Right hindlimb (tissue), 1 donor: Measurements from ENCODE around the gene OR13C9.
"Not testable (repeated sequence)": the region's sequence is repeated elsewhere in the genome, so short reads cannot be mapped to it uniquely, and the experiment has no call there.

Source experiments
- DNase-seq: peaks from one replicate; pipeline ENCODE4 v3.0.0-alpha.2; 2018

Gene OR13C9, protein sequence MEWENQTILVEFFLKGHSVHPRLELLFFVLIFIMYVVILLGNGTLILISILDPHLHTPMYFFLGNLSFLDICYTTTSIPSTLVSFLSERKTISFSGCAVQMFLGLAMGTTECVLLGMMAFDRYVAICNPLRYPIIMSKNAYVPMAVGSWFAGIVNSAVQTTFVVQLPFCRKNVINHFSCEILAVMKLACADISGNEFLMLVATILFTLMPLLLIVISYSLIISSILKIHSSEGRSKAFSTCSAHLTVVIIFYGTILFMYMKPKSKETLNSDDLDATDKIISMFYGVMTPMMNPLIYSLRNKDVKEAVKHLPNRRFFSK

DNA sequence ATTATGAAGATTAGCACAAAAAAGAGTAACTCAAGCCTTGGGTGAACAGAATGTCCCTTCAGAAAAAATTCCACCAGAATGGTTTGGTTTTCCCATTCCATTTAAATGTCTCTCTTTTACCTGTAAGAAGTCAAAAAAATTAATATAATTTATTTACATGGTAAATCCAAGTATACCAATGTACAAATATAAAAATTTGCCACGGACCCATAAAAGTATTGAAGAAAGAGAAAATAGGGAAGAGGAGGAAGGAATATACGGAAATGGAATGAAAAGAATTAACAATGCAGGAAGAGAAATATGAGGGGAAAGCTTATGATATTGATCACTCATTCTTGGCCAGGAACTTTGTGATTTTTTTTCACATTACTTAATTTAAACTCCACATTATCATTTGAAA lies at the start of gene OR13C9:
TSS of gene OR13C9 (minus strand) at position 101 of the 400 bp plus-strand sequence. CDS start at position 101, 0 bp downstream.
- DNase-seq, result no peak

DNA sequence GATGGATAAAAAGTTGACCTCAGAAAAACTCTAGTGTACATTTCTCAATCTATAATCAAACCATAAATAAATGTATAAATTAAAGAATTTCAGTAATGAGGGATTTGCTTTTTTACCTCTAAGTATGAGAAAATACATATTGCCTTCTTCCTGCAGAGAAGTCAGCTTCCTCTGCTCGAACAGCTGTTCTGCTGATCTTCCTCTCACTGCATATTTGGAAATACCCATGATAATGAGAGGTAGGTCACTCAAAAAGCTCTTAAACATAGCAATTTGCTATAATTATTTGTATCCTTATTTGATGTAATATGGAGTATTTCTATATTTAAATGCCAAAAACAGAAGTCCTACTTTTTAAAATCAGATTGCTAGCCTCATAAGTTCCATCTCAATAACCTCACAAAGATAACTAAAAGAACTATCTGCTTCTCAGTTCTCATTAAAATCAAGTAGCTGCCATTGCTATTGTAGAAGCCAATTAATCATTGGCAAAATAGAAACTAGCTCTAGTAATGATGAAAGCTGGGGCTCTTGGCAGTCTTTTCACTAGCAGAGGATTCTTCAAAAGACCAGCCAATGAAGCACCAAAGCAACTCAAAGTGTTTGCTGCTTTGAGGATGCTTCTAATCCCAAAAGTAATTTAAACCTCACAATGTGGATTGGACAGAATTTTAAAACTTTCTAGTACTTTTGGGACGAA lies 40.6 kb upstream of the OR13C9 start:
- DNase-seq, result no peak

DNA sequence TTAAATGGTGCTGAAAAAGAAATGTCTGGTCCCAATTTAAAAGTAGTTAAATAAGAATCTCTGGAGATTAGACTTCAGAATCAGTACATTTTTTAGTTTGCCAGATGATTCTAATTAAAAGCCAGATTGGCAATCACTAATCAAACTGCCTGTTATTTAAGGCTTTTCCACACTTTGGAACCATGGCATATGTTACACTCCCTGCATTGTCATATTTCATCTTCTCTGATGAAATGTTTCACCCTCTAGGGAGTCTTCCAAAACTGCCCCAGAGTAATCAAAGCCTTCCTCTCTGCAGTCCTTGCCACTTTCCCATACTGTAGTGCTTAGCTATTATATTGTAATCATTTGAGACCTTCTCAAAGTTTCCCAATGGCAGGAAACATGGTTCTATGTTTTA lies 17.5 kb upstream of the OR13C9 start:
- DNase-seq, result no peak

DNA sequence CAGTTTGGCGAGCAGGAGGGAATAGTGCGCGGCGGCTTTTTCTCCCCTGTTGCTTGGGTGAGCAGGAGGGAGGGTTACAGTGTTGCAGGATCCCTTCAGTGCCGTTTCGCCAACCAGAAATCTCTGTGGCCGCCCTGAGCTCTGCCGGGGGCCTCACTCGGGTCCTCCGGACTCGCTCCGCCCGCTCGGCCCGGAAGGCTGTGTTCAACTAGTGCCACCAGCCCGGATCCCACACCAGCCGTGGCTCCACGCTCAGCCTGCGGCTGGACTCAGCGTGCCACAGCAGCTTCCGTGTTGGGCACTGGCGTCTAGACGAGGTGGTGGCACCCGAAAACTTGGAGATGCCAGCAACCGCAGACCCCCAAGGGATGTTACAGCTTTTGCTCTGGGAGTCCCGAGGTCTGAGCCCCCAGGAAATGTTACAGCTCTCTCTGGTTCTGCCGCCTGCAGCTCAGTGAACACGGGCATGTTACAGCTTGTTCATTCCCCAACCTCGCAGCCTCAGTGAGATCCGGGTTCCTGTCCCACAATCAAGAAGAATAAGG lies 16.0 kb upstream of the OR13C9 start:
- no peak for DNase-seq

DNA sequence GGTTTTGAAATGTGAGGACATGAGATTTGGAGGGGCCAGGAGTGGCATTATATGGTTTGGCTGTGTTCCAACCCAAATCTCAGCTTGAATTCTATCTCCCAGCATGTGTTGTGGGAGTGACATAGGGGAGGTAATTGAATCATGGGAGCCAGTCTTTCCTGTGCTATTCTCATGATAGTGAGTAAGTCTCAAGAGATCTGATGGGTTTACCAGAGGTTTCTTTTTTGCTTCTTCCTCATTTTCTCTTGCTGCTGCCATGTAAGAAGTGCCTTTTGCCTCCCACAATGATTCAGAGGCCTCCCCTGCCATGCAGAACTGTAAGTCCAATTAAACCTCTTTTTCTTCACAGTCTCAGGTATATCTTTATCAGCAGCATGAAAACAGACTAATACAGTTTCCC lies 8.0 kb upstream of the OR13C9 start:
- not testable (repeated sequence) for DNase-seq

DNA sequence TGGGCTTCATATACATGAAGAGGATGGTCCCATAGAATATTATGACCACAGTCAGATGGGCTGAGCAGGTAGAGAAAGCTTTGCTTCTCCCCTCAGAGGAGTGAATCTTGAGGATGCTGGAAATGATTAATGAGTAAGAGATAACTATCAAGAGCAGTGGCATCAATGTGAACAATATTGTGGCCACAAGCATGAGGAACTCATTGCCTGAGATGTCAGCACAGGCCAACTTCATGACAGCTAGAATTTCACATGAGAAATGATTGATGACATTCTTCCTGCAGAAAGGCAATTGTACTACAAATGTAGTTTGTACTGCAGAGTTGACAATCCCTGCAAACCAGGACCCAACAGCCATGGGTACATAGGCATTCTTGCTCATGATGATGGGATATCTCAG lies 586 bp downstream of the OR13C9 start:
- no peak for DNase-seq

DNA sequence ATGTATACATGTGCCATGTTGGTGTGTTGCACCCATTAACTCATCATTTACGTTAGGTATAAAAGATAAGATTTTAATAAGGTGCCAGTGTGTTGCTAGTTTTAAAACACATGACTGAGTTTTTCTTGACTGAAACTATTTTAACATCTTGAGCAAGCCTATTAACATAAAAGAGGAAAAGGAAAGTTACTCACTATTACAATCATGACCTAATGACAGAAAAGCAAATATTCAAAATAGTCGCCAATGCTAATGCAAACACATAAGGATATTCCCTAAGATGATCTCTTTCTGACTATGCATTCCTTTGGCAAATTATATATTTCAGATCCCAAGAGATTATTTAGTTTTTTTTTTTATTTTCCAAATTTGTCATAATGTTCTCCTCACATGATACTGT lies 6.8 kb downstream of the OR13C9 start:
- no peak for DNase-seq

DNA sequence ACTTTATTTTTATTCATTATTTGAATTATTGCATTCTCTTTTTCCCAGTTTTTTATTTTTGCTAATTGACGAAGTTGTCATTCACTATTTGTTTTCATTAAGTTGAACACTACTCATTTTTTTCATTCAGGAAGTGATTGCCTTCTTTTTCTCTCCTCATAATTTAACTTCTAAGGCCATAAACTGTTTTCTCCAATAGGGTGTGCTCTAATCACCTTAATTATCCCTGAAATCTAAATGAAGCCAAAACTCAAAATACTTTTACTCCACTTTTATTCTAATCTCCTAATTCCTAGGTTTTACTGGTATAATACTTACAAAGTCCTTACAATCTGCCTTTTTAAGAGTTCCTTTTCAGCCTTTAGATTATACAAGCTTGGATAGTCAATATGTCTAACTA lies 9.7 kb downstream of the OR13C9 start:
- no peak for DNase-seq

DNA sequence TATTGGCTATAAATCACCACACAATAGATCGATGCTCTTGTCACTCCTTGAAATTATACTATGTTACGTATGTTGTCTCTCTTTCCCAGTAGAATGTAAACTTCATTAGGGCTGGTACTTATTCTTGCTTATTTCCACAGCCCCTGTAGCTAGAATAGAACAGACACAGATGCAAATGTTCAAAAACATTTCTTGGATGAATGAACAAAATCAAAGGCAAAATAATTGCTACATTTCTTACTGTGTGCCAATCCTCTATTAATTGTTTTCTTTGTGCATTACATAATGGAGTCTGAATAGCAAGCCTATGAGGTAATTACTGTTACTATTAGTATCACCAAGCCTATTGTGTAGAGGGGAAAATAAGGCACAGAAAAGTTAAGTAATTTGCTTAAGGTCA lies 11.9 kb downstream of the OR13C9 start:
- DNase-seq, result no peak

DNA sequence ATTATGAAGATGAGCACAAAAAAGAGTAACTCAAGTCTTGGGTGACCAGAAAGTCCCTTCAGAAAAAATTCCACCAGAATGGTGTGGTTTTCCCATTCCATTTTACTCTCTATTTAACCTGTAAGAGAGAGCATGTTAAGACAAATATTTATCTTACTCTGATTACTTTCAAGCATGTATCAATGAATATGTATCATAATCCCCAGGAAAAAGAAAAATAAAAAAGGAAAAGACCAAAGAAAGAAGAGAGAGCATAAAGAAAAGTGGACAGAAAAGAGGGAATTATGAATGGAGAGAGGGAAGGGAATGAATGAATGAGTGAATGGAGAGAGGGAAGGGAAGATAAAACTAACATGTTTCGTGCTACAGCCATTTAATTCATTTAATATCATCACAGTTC lies 12.5 kb downstream of the OR13C9 start, which contains the start of gene OR13C2:
TSS of gene OR13C2 (minus strand) at position 101 of the 400 bp plus-strand sequence. CDS start at position 101, 0 bp downstream.
- DNase-seq, result not testable (repeated sequence)

DNA sequence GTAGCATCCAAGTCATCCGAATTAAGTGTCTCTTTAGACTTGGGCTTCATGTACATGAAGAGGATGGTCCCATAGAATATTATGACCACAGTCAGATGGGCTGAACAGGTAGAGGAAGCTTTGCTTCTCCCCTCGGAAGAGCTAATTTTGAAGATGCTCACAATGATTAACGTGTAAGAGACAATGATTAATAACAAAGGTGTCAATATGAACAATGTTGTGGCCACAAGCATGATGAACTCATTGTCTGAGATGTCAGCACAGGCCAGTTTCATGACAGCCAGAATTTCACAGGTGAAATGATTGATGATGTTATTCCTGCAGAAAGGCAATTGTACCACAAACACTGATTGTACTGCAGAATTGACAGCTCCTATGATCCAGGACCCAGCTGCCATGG lies 13.2 kb downstream of the OR13C9 start:
- no peak for DNase-seq

DNA sequence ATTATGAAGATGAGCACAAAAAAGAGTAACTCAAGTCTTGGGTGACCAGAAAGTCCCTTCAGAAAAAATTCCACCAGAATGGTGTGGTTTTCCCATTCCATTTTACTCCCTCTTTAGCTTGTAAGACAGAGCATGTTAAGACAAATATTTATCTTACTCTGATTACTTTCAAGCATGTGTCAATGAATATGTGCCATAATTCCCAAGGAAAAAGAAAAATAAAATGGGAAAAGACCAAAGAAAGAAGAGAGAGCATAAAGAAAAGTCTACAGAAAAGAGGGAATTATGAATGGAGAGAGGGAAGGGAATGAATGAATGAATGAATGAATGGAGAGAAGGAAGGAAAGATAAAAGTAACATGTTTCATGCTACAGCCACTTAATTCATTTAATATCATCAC lies 18.7 kb downstream of the OR13C9 start, which contains the start of gene OR13C5:
TSS of gene OR13C5 (minus strand) at position 101 of the 400 bp plus-strand sequence. CDS start at position 101, 0 bp downstream.
- not testable (repeated sequence) for DNase-seq

DNA sequence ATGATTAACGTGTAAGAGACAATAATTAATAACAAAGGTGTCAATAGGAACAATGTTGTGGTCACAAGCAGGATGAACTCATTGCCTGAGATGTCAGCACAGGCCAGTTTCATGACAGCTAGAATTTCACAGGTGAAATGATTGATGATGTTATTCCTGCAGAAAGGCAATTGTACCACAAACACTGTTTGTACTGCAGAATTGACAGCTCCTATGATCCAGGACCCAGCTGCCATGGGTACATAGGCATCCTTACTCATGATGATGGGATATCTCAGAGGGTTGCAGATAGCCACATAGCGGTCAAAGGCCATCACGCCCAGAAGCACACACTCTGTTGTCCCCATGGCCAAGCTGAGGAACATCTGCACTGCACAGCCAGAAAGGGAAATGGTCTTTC lies 19.3 kb downstream of the OR13C9 start:
- not testable (repeated sequence) for DNase-seq

DNA sequence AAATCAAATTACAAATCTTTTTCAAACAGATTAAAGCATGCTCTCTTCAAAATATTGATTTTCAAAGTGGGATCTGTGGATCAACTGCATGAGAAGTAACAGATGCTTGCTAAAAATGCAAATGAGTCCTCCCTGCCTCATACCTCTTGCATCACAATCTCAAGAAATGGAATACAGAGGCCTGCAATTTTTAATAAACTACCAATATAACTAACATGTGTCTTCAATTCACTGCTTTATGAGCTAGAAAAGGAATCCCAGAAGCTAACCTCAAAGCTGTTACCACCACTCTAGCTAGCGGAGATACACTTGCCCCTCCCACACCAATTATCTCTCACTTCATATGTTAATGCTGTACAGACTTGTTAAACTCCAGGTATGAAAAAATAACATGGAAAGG lies 28.4 kb downstream of the OR13C9 start:
- DNase-seq, result no peak

DNA sequence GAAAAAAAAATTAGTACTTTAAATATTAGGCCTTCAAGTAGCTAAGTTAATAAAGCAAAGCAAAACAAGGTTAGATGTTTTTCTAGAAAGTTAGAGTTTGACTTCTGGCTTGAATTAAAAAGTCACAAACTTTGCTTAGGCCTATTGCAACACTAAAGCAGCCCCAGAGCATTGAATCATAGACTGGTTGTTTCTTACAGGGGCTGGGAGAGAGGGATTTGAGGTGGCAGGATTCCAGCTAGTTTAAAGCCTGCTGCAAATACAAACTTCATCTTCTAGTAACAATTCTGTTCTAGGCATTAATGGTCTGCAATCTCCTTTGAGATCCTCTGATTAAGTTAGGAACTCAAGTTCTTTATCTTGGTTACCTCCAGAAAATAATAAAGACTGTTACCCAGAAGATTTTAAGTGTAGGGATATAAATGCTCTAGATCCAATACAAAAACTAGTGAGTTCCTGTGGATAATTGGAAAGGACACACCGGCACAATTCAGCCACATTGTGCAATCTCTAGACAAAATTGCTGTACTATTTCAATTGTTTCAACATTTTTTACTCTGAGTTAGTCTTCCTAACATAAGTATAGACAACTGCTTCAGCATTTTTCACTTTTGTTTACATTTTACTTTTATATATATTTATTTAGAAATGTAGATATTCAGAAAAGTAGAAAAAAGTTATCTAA lies 31.4 kb downstream of the OR13C9 start:
- DNase-seq, result peak; percentile 54

DNA sequence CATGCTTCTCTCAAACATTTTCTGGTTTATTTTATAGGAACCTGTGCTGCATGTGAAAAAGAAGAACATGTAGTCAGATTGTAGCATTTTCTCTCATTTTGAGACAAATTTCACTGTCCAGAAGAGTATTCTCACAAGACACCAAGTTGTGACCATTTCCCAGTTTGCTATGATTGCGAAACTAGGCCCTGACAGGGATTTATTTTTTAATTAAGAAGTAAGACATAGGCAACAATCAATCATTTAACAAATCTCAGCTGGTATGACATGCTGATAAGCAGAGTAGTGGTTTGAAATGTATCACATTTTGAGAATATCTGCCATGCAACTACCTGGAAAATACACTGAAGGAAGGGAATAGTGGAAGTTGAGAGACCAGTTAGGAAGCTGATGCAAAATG lies 37.4 kb downstream of the OR13C9 start:
- DNase-seq, result no peak

DNA sequence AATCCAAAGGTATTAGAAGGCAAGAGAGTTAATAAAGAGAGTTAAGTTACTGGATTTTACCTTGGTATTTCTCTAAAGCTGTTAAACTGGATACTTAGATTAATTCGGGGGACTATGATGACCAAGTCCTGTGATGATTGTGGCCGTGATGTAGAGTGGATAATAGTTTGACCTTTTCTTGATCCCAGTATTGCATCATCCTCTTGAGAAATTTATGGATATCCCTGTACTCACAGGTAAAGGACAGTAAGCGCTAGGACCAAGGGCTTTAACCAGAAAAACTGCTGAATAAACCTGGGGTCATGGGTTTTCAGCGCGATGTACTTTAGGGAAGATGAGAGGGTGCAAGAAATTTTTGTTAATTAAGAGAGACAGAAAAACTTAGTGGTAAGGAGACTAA lies 40.7 kb downstream of the OR13C9 start:
- no peak for DNase-seq

DNA sequence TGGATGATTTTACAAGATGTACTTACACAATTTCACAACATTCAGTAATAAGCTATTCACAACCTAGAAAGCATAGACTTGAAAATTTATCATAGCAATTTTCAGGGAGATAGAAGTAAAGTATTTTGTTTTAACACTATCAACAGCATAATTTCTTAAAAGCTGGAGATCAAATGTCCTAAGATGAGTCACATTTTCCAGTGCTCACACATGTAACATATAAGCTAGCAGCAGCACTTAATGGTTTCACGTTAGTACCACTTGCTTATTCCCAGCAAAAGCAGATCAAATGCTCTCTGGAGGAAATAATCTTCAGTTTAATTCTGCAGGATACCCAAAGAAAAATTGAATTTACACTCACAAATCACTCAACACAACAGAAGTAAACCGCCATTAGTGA lies 42.5 kb downstream of the OR13C9 start:
- no peak for DNase-seq

DNA sequence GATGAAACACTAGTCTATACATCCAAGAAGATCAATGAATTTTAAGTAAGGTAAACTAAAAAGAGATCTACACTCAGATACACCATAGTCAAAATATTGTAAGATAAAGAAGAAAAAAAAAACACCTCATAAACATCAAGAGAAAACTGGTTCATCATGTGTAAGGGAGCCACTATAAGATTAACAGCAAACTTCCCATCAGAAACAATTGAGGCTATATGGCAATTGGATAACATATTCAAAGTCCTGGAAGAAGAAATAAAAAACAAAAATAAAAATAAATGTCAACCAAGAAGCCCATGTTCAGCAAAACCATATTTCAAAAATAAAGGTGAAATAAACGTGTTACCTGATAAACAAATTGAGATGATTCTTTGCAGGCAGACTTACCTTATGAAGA lies 45.4 kb downstream of the OR13C9 start:
- no peak for DNase-seq

DNA sequence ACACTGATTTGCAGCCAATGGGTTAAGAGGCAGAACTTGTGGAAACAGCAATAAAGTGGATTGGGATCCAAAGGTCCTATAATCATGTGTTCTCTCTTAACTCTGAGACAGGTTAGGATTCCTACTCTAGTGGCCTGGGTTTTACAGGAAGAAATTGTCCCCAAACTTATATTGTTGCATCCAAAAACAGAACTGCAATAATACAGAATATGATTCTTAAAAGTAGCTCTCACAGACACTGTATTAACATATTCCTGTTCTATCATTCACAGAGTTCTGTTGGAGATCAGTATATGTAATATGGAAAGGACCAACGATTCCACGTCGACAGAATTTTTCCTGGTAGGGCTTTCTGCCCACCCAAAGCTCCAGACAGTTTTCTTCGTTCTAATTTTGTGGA lies 49.1 kb downstream of the OR13C9 start, which contains the start of gene OR13C8:
TSS of gene OR13C8 (plus strand) at position 301 of the 400 bp plus-strand sequence. CDS start at position 301, 0 bp downstream.
- no peak for DNase-seq
